Endodermal cell (in vitro differentiated cells): ENCODE data around the gene GM2A. TPM values are rescaled to one million over a fixed set of nuclear protein-coding genes. Genes with fewer than 3 reads are reported as not detected.

Experiments
- DNase-seq: peaks from one replicate; pipeline ENCODE4 v3.0.0-alpha.2; 2017
- H3K27ac ChIP-seq: 2 replicates; pipeline ENCODE4 v1.5.1; 2013; ENCODE audit warnings: mild to moderate bottlenecking, low read depth, low read length, moderate library complexity
- H3K27me3 ChIP-seq: 2 replicates; pipeline ENCODE4 v1.6.1; 2013; ENCODE audit warnings: mild to moderate bottlenecking, low read length, moderate library complexity; ENCODE audit not compliant: insufficient read depth, control insufficient read depth, poor library complexity, severe bottlenecking
- H3K36me3 ChIP-seq: 2 replicates; pipeline ENCODE4 v1.7.0; 2013; ENCODE audit warnings: mild to moderate bottlenecking, low read length, moderate library complexity; ENCODE audit not compliant: control insufficient read depth, insufficient read depth
- H3K4me1 ChIP-seq: one replicate; pipeline ENCODE4 v1.7.0; 2013; ENCODE audit warnings: low read length; ENCODE audit not compliant: control insufficient read depth, insufficient read depth
- H3K4me3 ChIP-seq: 2 replicates; pipeline ENCODE4 v1.5.1; 2013; ENCODE audit warnings: mild to moderate bottlenecking, low read length, moderate library complexity
- H3K9ac ChIP-seq: 2 replicates; pipeline ENCODE4 v1.6.1; 2013; ENCODE audit warnings: mild to moderate bottlenecking, low read length, moderate library complexity; ENCODE audit not compliant: poor library complexity, severe bottlenecking; ENCODE audit errors: extremely low read depth
- H3K9me3 ChIP-seq: 2 replicates; pipeline ENCODE4 v1.6.1; 2013; ENCODE audit warnings: mild to moderate bottlenecking, low read length, moderate library complexity; ENCODE audit not compliant: control insufficient read depth
- H3K27ac Mint-ChIP-seq: 2 replicates; pipeline ENCODE4 v1.8.0; 2020; ENCODE audit warnings: mixed read lengths
- H3K27me3 Mint-ChIP-seq: 2 replicates; pipeline ENCODE4 v1.8.0; 2021; ENCODE audit warnings: mild to moderate bottlenecking, mixed read lengths; ENCODE audit not compliant: insufficient read depth
- H3K36me3 Mint-ChIP-seq: 2 replicates; pipeline ENCODE4 v1.8.0; 2020; ENCODE audit warnings: low read depth, mixed read lengths
- H3K4me1 Mint-ChIP-seq: 2 replicates; pipeline ENCODE4 v1.8.0; 2020; ENCODE audit warnings: mixed read lengths
- H3K4me3 Mint-ChIP-seq: 2 replicates; pipeline ENCODE4 v1.8.0; 2020; ENCODE audit warnings: mild to moderate bottlenecking, moderate library complexity, mixed read lengths
- H3K9me3 Mint-ChIP-seq: 2 replicates; pipeline ENCODE4 v1.8.0; 2020; ENCODE audit warnings: mild to moderate bottlenecking, mixed read lengths
- CTCF ChIP-seq: fragments of 200-600 bp; sonication (generic); conservative IDR thresholded peaks from 2 replicates; pipeline ENCODE4 v1.5.0; 2021; ENCODE audit warnings: antibody characterized with exemption, mild to moderate bottlenecking
- WGBS, 2 experiments: methylation state at CpG; one replicate each; pipeline versions ENCODE4 v1.1.5 to v1.1.7; 2013; ENCODE audit warnings: missing lambda C conversion rate in 2 of 2, mixed read lengths in 1 of 2; ENCODE audit not compliant: insufficient coverage in 1 of 2, insufficient read length in 1 of 2; 5-methylcytosine and 5-hydroxymethylcytosine counted together
- long read RNA-seq, 4 experiments: library from polyadenylated mRNA in 2 of 4; library from RNA in 1 of 4; library from capped mRNA in 1 of 4; stranded (forward) in 3 of 4; unstranded in 1 of 4; transcript quantifications; one replicate each; pipeline ENCODE4 v2.0.0, GENCODE V29; 2020 to 2021; ENCODE audit warnings: inconsistent platforms in 1 of 4
- polyA plus RNA-seq, 2 experiments: library from polyadenylated mRNA; stranded (reverse); fragments of 50-300 nt; gene quantifications; one replicate each; pipeline ENCODE4 v1.2.3, GENCODE V29; 2013
- total RNA-seq, 2 donors: library from RNA; stranded (reverse); fragmentation: NEBNext Ultra II Directional in 1 of 2; extraction: Animal tissue kit (Norgen Biotek cat#: 25700) in 1 of 2; gene quantifications; 2 replicates in 1 of 2; 3 replicates in 1 of 2; pipeline ENCODE4 v1.2.1, GENCODE V29; 2021

The GM2A gene
- 10 to 100 TPM; 40.7 to 55.2 TPM for total RNA-seq
- polyA plus RNA-seq (2013, experiment 1 of 2) = 28.5 TPM
- polyA plus RNA-seq (2013, experiment 2 of 2) = 25.3 TPM
- long read RNA-seq, experiment 1, transcript GM2A-201 (4 exons, 3,896 nt) = major isoform, 8 of 15 reads
- long read RNA-seq, experiment 1, partial matches to known transcripts = 1 of 15 reads
- long read RNA-seq, experiment 1, other reads (novel, unspliced or antisense) = 6 of 15 reads
- long read RNA-seq, experiment 2, transcript GM2A-201 (4 exons, 3,896 nt) = major isoform, 62 of 68 reads
- long read RNA-seq, experiment 2, partial matches to known transcripts = 5 of 68 reads
- long read RNA-seq, experiment 2, other reads (novel, unspliced or antisense) = 1 of 68 reads
- long read RNA-seq, experiment 3, transcript GM2A-201 (4 exons, 3,896 nt) = major isoform, 95 of 110 reads
- long read RNA-seq, experiment 3, partial matches to known transcripts = 8 of 110 reads
- long read RNA-seq, experiment 3, other reads (novel, unspliced or antisense) = 7 of 110 reads
- long read RNA-seq, experiment 4, transcript GM2A-201 (4 exons, 3,896 nt) = major isoform, 11 of 13 reads
- long read RNA-seq, experiment 4, partial matches to known transcripts = 0 of 13 reads
- long read RNA-seq, experiment 4, other reads (novel, unspliced or antisense) = 2 of 13 reads

GRCh38 chr5:151252762-151253604, at the start of gene GM2A:
Gene GM2A, plus strand, starts transcription at chr5:151253185. Its CDS starts 32 bp downstream, at chr5:151253217.
- Mint-ChIP-seq H3K36me3 (no peaks in the 10 kb centered on the region), H3K4me3 (peak within 1 kb of the TSS; percentile 87), H3K4me1 (peaks cover 31% of the 10 kb centered on the region), H3K27ac (peak within 1 kb of the TSS; percentile 88), H3K9me3 (no peaks in the 10 kb centered on the region), H3K27me3 (no peaks in the 10 kb centered on the region)
- Histone ChIP-seq H3K36me3 (no peaks in the 10 kb centered on the region), H3K9ac (peak within 1 kb of the TSS; percentile 70), H3K4me3 (peak within 1 kb of the TSS; percentile 98), H3K4me1 (no peaks in the 10 kb centered on the region), H3K27me3 (no peaks in the 10 kb centered on the region), H3K9me3 (no peaks in the 10 kb centered on the region), H3K27ac (no peak within 1 kb of the TSS)
- peak; percentile 100 for DNase-seq
- TF ChIP-seq CTCF = no peak
- 1% methylated on average over 15 to 52 of the region's 52 CpGs for WGBS, 2 experiments

- H3K27ac ChIP-seq = no peak overlapping the region
- H3K27me3 ChIP-seq = peaks cover 48% of the 10 kb centered on the region
- no peak for DNase-seq
- no peak overlapping the region for H3K9ac ChIP-seq
- H3K4me3 ChIP-seq = no peak overlapping the region
- no peaks in the 10 kb centered on the region for H3K36me3 Mint-ChIP-seq
- no peaks in the 10 kb centered on the region for H3K36me3 ChIP-seq
- H3K27me3 Mint-ChIP-seq = peaks cover 54% of the 10 kb centered on the region
- H3K4me3 Mint-ChIP-seq = no peak overlapping the region
- no peaks in the 10 kb centered on the region for H3K4me1 ChIP-seq
- H3K9me3 Mint-ChIP-seq = no peaks in the 10 kb centered on the region
- H3K4me1 Mint-ChIP-seq = peaks cover 7% of the 10 kb centered on the region
- H3K9me3 ChIP-seq = no peaks in the 10 kb centered on the region
- TF ChIP-seq CTCF = no peak
- H3K27ac Mint-ChIP-seq = no peak overlapping the region
- WGBS, 2 experiments = 92 to 93% methylated on average over 2 to 5 of the region's 5 CpGs
These were observed 48.9 kb upstream of the GM2A start for GRCh38 chr5:151204051-151204450.

DNA sequence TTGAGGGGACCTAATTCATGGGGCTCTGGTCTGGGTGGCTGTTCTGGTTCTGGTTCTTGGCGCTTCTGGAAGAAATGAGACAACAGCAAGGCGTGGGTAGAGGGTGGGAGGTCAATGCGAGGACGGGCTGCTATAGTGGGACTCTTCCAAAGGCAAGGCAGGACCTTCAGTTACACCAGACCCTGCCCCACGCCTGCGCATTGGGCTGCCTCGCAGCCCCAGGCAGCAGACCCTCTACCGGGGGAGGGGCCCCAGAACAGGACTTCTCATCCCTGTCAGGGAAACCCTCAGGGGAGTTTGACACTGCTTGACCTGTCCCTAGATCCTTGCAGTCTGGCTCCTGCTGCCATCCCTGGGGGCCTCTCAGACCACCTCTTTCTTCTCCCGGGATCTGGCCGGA, 47.6 kb upstream of the GM2A start:
- H3K4me1 Mint-ChIP-seq = peaks cover 7% of the 10 kb centered on the region
- TF ChIP-seq CTCF = no peak
- no peak for DNase-seq
- no peaks in the 10 kb centered on the region for H3K9me3 Mint-ChIP-seq
- Histone ChIP-seq H3K9me3 (no peaks in the 10 kb centered on the region), H3K9ac (no peak overlapping the region), H3K27ac (no peak overlapping the region), H3K4me1 (no peaks in the 10 kb centered on the region), H3K27me3 (peaks cover 34% of the 10 kb centered on the region), H3K4me3 (no peak overlapping the region), H3K36me3 (no peaks in the 10 kb centered on the region)
- H3K4me3 Mint-ChIP-seq = no peak overlapping the region
- peaks cover 45% of the 10 kb centered on the region for H3K27me3 Mint-ChIP-seq
- WGBS, 2 experiments = 92% methylated on average over 10 of the region's 10 CpGs; no CpG with 5 or more reads in 1 of the 2 experiments
- H3K36me3 Mint-ChIP-seq = no peaks in the 10 kb centered on the region
- H3K27ac Mint-ChIP-seq = no peak overlapping the region
